Measurements from ENCODE around the gene SLFNL1. TPM values are rescaled to one million over a fixed set of nuclear protein-coding genes. Genes with fewer than 3 reads are reported as not detected.

The SLFNL1 gene
- total RNA-seq, 3 donors from 2014 or later = 0.16 to 0.66 (median 0.29) TPM

DNA sequence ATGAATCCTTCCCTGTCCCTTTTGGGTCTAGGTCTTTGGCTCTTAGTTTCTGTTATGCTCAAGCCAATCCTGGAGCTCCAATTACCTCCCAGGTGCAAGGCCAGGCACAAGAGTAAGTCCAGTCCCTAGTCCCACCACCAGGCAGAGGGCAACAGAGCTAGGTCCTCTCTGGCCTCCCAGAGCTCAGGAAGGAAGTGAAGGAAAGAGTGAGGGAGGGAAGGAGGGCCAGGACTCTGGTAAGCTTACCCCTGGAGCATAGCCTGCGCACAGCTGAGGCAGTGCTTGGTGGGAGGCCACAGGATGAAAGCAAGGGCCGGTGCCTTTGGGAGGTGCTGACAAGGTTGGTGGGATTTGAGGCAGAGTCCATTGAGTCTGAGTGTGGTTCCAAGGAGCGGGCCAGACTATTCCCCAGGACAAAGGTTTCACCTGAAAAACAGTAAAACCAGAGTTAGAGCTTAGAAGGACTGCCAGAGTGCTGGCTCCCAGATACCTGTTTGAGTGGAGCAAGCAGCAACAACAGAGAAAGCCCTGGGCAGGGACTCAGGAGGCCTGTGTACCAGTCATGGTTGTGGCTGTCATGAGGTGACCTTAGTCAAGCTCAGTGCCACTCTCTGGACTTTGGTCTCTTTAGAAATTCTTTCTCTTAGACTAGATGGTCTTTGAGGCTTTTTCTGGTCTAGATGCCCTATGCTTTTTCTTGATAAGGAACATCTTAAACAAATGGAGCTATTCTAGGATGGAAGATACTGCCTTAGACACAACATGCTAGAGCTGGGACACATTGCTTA is 15.8 kb upstream of the SLFNL1 start:
- intact Hi-C loops (cut with DNase I; ENCODE audit: low total_unique reads) = no loop called here
- H3K36me3 ChIP-seq = no peaks in the 10 kb centered on the region
- no peak for DNase-seq (ENCODE audit: low spot score in 2 of 2)

GRCh38 chr1:41033272-41033671 is 11.7 kb upstream of the SLFNL1 start:
- H3K4me3 ChIP-seq = no peak overlapping the region
- no peaks in the 10 kb centered on the region for H3K36me3 ChIP-seq
- DNase-seq (ENCODE audit: low spot score in 2 of 2) = no peak
- no peaks in the 10 kb centered on the region for H3K9me3 ChIP-seq
- intact Hi-C loops (cut with DNase I; ENCODE audit: low total_unique reads) = no loop called here
- no peaks in the 10 kb centered on the region for H3K4me1 ChIP-seq
- TF ChIP-seq, protein P1, sequence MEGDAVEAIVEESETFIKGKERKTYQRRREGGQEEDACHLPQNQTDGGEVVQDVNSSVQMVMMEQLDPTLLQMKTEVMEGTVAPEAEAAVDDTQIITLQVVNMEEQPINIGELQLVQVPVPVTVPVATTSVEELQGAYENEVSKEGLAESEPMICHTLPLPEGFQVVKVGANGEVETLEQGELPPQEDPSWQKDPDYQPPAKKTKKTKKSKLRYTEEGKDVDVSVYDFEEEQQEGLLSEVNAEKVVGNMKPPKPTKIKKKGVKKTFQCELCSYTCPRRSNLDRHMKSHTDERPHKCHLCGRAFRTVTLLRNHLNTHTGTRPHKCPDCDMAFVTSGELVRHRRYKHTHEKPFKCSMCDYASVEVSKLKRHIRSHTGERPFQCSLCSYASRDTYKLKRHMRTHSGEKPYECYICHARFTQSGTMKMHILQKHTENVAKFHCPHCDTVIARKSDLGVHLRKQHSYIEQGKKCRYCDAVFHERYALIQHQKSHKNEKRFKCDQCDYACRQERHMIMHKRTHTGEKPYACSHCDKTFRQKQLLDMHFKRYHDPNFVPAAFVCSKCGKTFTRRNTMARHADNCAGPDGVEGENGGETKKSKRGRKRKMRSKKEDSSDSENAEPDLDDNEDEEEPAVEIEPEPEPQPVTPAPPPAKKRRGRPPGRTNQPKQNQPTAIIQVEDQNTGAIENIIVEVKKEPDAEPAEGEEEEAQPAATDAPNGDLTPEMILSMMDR (IDR thresholded peaks at IDR 0.05) = no peak
- no peak for TF ChIP-seq POLR2AphosphoS5 (IDR thresholded peaks at IDR 0.05)
- TF ChIP-seq POLR2A (IDR thresholded peaks at IDR 0.05) = no peak
- no peaks in the 10 kb centered on the region for H3K27me3 ChIP-seq
- no peak overlapping the region for H3K27ac ChIP-seq

More for the DNA sequence above, 15.8 kb upstream of the SLFNL1 start:
- no peak overlapping the region for H3K4me3 ChIP-seq
- no peaks in the 10 kb centered on the region for H3K9me3 ChIP-seq
- H3K27ac ChIP-seq = no peak overlapping the region
- no peaks in the 10 kb centered on the region for H3K27me3 ChIP-seq
- no peaks in the 10 kb centered on the region for H3K4me1 ChIP-seq
- TF ChIP-seq, protein P1 (IDR thresholded peaks at IDR 0.05) = no peak
- TF ChIP-seq POLR2AphosphoS5 (IDR thresholded peaks at IDR 0.05) (no peak), POLR2A (IDR thresholded peaks at IDR 0.05) (no peak)

DNA sequence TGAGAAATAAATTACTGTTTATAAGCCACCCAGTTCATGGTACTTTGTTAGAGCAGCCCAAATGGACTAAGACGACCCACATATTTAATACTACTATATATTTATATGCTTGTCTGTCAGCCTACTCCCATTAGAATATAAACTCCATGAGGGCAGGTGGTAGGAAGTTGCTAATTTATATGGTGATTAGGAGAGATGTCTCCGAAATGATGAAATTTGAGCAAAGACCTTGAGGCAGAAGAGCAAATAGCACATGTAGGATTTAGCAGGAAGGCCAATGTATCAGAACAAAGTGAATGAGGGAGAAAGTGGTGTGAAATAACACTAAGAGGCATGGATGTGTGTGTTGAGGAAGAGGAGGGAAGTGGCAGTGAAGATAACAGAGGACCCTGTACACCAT is 10.6 kb upstream of the SLFNL1 start:
- Histone ChIP-seq H3K36me3 (no peaks in the 10 kb centered on the region), H3K4me1 (no peaks in the 10 kb centered on the region), H3K27me3 (no peaks in the 10 kb centered on the region), H3K27ac (no peak overlapping the region), H3K4me3 (no peak overlapping the region), H3K9me3 (no peaks in the 10 kb centered on the region)
- no peak for TF ChIP-seq POLR2A (IDR thresholded peaks at IDR 0.05)
- TF ChIP-seq POLR2AphosphoS5 (IDR thresholded peaks at IDR 0.05) = no peak
- TF ChIP-seq, protein P1 (IDR thresholded peaks at IDR 0.05) = no peak
- DNase-seq (ENCODE audit: low spot score in 2 of 2) = no peak
- intact Hi-C loops (cut with DNase I; ENCODE audit: low total_unique reads) = no loop called here

DNA sequence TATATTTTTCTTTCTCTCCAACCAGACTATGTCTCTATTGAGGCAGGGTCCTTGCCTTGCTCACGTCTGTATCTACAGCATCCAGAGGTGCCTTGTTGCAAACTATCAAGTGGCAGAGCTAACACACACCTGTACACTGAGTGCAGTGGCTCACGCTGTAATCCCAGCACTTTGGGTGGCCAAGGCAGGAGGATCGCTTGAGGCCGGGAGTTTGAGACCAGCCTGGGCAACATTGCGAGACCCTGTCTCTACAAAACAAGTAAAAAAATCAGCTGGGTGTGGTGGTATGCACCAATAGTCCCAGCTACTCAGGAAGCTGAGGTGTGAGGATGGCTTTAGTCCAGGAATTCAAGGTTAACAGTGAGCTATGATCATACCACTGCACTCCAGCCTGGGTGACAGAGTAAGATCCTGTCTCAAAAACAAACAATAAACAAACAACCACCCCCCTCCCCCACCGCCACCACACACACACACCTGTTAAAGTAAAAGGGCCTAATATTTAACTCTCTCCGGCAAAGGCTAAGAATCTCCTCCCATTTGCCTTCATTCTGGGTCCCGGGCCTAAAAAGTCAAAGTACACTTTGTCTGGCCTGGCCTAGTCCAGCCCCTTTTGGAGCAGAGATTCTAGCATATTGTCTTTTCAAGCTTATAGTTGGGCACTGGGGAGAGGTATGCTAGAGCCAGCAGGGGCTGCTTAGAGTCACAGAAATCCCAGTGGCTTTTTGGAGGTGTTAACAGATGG is 9.5 kb upstream of the SLFNL1 start:
- Histone ChIP-seq H3K4me1 (no peaks in the 10 kb centered on the region), H3K27me3 (no peaks in the 10 kb centered on the region), H3K36me3 (no peaks in the 10 kb centered on the region), H3K4me3 (no peak overlapping the region), H3K9me3 (no peaks in the 10 kb centered on the region), H3K27ac (no peak overlapping the region)
- DNase-seq (ENCODE audit: low spot score in 2 of 2) = no peak
- TF ChIP-seq, protein P1 (IDR thresholded peaks at IDR 0.05) = no peak
- TF ChIP-seq POLR2A (IDR thresholded peaks at IDR 0.05) = no peak
- no peak for TF ChIP-seq POLR2AphosphoS5 (IDR thresholded peaks at IDR 0.05)
- intact Hi-C loops (cut with DNase I; ENCODE audit: low total_unique reads) = no loop called here

GRCh38 chr1:41028034-41028642 is 6.6 kb upstream of the SLFNL1 start:
- intact Hi-C loops (cut with DNase I; ENCODE audit: low total_unique reads) = no loop called here
- Histone ChIP-seq H3K4me3 (no peak overlapping the region), H3K27ac (no peak overlapping the region), H3K36me3 (no peaks in the 10 kb centered on the region), H3K4me1 (no peaks in the 10 kb centered on the region), H3K27me3 (no peaks in the 10 kb centered on the region), H3K9me3 (no peaks in the 10 kb centered on the region)
- TF ChIP-seq POLR2AphosphoS5 (IDR thresholded peaks at IDR 0.05) (no peak), POLR2A (IDR thresholded peaks at IDR 0.05) (no peak)
- TF ChIP-seq, protein P1 (IDR thresholded peaks at IDR 0.05) = no peak
- DNase-seq (ENCODE audit: low spot score in 2 of 2) = no peak
